ENCODE results near the gene TEKTIP1.

- TF ChIP-seq, protein P1, sequence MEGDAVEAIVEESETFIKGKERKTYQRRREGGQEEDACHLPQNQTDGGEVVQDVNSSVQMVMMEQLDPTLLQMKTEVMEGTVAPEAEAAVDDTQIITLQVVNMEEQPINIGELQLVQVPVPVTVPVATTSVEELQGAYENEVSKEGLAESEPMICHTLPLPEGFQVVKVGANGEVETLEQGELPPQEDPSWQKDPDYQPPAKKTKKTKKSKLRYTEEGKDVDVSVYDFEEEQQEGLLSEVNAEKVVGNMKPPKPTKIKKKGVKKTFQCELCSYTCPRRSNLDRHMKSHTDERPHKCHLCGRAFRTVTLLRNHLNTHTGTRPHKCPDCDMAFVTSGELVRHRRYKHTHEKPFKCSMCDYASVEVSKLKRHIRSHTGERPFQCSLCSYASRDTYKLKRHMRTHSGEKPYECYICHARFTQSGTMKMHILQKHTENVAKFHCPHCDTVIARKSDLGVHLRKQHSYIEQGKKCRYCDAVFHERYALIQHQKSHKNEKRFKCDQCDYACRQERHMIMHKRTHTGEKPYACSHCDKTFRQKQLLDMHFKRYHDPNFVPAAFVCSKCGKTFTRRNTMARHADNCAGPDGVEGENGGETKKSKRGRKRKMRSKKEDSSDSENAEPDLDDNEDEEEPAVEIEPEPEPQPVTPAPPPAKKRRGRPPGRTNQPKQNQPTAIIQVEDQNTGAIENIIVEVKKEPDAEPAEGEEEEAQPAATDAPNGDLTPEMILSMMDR (conservative IDR thresholded peaks at IDR 0.05 in 1 of 2, IDR thresholded peaks at IDR 0.05 in 1 of 2; ENCODE audit: low read depth in 1 of 2, low read length in 2 of 2): no peak
- no peak for TF ChIP-seq EZH2 (IDR thresholded peaks at IDR 0.05; ENCODE audit: low read length, missing control alignments)
These were observed 15.5 kb downstream of the TEKTIP1 start for GRCh38 chr19:3554254-3555083.
